ENCODE results near the gene AIG1. TPM values are rescaled to one million over a fixed set of nuclear protein-coding genes. Genes with fewer than 3 reads are reported as not detected.

The AIG1 gene
- total RNA-seq, 2 donors from 2014 or later: 11.9 to 13.5 TPM

- 70 to 76% methylated on average over 2 of the region's 2 CpGs for WGBS, 2 donors
- Histone ChIP-seq H3K4me3 (no peak overlapping the region), H3K27ac (no peak overlapping the region), H3K27me3 (no peaks in the 10 kb centered on the region), H3K4me1 (no peaks in the 10 kb centered on the region), H3K9me3 (no peaks in the 10 kb centered on the region), H3K36me3 (replicated peaks in 1 of 2; ENCODE audit: insufficient read depth in 1 of 2, low read depth in 2 of 2) (no peaks in the 10 kb centered on the region)
- DNase-seq: no peak
- no peak for ATAC-seq
- intact Hi-C loops (cut with DNase I): no loop called here
- no peak for TF ChIP-seq CTCF (IDR thresholded peaks at IDR 0.05)
- TF ChIP-seq POLR2A (IDR thresholded peaks at IDR 0.05): no peak
Measured at GRCh38 chr6:143215363-143215762, 154.7 kb downstream of the AIG1 start.

- TF ChIP-seq POLR2A (IDR thresholded peaks at IDR 0.05): no peak
- no peak for TF ChIP-seq CTCF (IDR thresholded peaks at IDR 0.05)
- 35 to 38% methylated on average over 1 of the region's 1 CpG for WGBS, 2 donors
- Histone ChIP-seq H3K36me3 (replicated peaks in 1 of 2; ENCODE audit: insufficient read depth in 1 of 2, low read depth in 2 of 2) (no peaks in the 10 kb centered on the region), H3K27me3 (no peaks in the 10 kb centered on the region), H3K9me3 (no peaks in the 10 kb centered on the region), H3K4me3 (no peak overlapping the region), H3K27ac (no peak overlapping the region), H3K4me1 (no peaks in the 10 kb centered on the region)
- no peak for DNase-seq
- no peak for ATAC-seq
- intact Hi-C loops (cut with DNase I): no loop called here
Measured at GRCh38 chr6:143215771-143216170, 155.1 kb downstream of the AIG1 start.

GRCh38 chr6:143218233-143218632, 157.5 kb downstream of the AIG1 start:
- TF ChIP-seq CTCF (IDR thresholded peaks at IDR 0.05) (no peak), POLR2A (IDR thresholded peaks at IDR 0.05) (no peak)
- DNase-seq (no peak), ATAC-seq (no peak)
- H3K27ac ChIP-seq: no peak overlapping the region
- H3K36me3 ChIP-seq (replicated peaks in 1 of 2; ENCODE audit: insufficient read depth in 1 of 2, low read depth in 2 of 2): no peaks in the 10 kb centered on the region
- H3K4me1 ChIP-seq: peaks cover 6% of the 10 kb centered on the region
- no peaks in the 10 kb centered on the region for H3K27me3 ChIP-seq
- whole genome bisulfite sequencing, 2 donors: 83% methylated on average over 5 of the region's 5 CpGs
- H3K4me3 ChIP-seq: no peak overlapping the region
- intact Hi-C loops (cut with DNase I): no loop called here
- no peaks in the 10 kb centered on the region for H3K9me3 ChIP-seq

GRCh38 chr6:143221698-143222097, 161.0 kb downstream of the AIG1 start:
- H3K9me3 ChIP-seq: no peaks in the 10 kb centered on the region
- no peaks in the 10 kb centered on the region for H3K27me3 ChIP-seq
- TF ChIP-seq POLR2A (IDR thresholded peaks at IDR 0.05): no peak
- no peak for TF ChIP-seq CTCF (IDR thresholded peaks at IDR 0.05)
- DNase-seq (no peak), ATAC-seq (no peak)
- WGBS, 2 donors: 67 to 69% methylated on average over 5 of the region's 5 CpGs
- no peaks in the 10 kb centered on the region for H3K36me3 ChIP-seq (replicated peaks in 1 of 2; ENCODE audit: insufficient read depth in 1 of 2, low read depth in 2 of 2)
- intact Hi-C loops (cut with DNase I): no loop called here
- H3K4me1 ChIP-seq: peaks cover 15% of the 10 kb centered on the region
- H3K27ac ChIP-seq: no peak overlapping the region
- no peak overlapping the region for H3K4me3 ChIP-seq

- Histone ChIP-seq H3K4me1 (peaks cover 15% of the 10 kb centered on the region), H3K36me3 (replicated peaks in 1 of 2; ENCODE audit: insufficient read depth in 1 of 2, low read depth in 2 of 2) (no peaks in the 10 kb centered on the region), H3K9me3 (no peaks in the 10 kb centered on the region), H3K27me3 (no peaks in the 10 kb centered on the region), H3K27ac (no peak overlapping the region), H3K4me3 (no peak overlapping the region)
- intact Hi-C loops (cut with DNase I): no loop called here
- 84 to 85% methylated on average over 5 of the region's 5 CpGs for WGBS, 2 donors
- TF ChIP-seq CTCF (IDR thresholded peaks at IDR 0.05) (no peak), POLR2A (IDR thresholded peaks at IDR 0.05) (no peak)
- DNase-seq (no peak), ATAC-seq (no peak)
Measured at GRCh38 chr6:143222310-143222709, 161.6 kb downstream of the AIG1 start.

Measured in body of pancreas (tissue), 4 donors.